Germinal center (tissue), 1 donor: Measurements from ENCODE around the gene RASGRF1.

Source experiments
- DNase-seq: peaks from one replicate; pipeline ENCODE4 v3.0.0; 2012; ENCODE audit warnings: mixed read lengths, low spot score

The RASGRF1 gene

GRCh38 chr15:78985859-78986475, 104.6 kb downstream of the RASGRF1 start:
- DNase-seq: no peak

GRCh38 chr15:78984041-78984440, 106.5 kb downstream of the RASGRF1 start:
- no peak for DNase-seq

- no peak for DNase-seq
These were observed 107.2 kb downstream of the RASGRF1 start for GRCh38 chr15:78983146-78983918.

GRCh38 chr15:78982736-78983135, 107.8 kb downstream of the RASGRF1 start:
- no peak for DNase-seq

GRCh38 chr15:78981532-78982313, 108.9 kb downstream of the RASGRF1 start:
- DNase-seq: no peak

GRCh38 chr15:78979456-78980320, 110.9 kb downstream of the RASGRF1 start:
- peak; percentile 62 for DNase-seq

GRCh38 chr15:78978601-78979179, 111.9 kb downstream of the RASGRF1 start:
- DNase-seq: peak; percentile 57

GRCh38 chr15:78977591-78978347, 112.8 kb downstream of the RASGRF1 start:
- peak; percentile 61 for DNase-seq

GRCh38 chr15:78977091-78977571, 113.4 kb downstream of the RASGRF1 start:
- peak; percentile 63 for DNase-seq

- DNase-seq: peak; percentile 38
These were observed 113.9 kb downstream of the RASGRF1 start for GRCh38 chr15:78976691-78977090.

- DNase-seq: no peak
These were observed 116.2 kb downstream of the RASGRF1 start for GRCh38 chr15:78974272-78974918.

- DNase-seq: no peak
These were observed 120.8 kb downstream of the RASGRF1 start for GRCh38 chr15:78969687-78970349.

- no peak for DNase-seq
These were observed 121.9 kb downstream of the RASGRF1 start for GRCh38 chr15:78968539-78969271.

- DNase-seq: no peak
These were observed 122.5 kb downstream of the RASGRF1 start for GRCh38 chr15:78968114-78968513.

GRCh38 chr15:78960308-78960707, 130.3 kb downstream of the RASGRF1 start:
- no peak for DNase-seq

GRCh38 chr15:78959360-78959759, 131.2 kb downstream of the RASGRF1 start:
- no peak for DNase-seq

- no peak for DNase-seq
These were observed 133.0 kb downstream of the RASGRF1 start for GRCh38 chr15:78957416-78958093.

- no peak for DNase-seq
These were observed 133.6 kb downstream of the RASGRF1 start for GRCh38 chr15:78956937-78957336.
